ENCODE measurements around the gene SCAMP3. TPM values are rescaled to one million over a fixed set of nuclear protein-coding genes. Genes with fewer than 3 reads are reported as not detected.

Gene SCAMP3
- total and polyA plus RNA-seq, 3 donors from 2014 or later: 63.0 to 80.6 (median 70.9) TPM

DNA sequence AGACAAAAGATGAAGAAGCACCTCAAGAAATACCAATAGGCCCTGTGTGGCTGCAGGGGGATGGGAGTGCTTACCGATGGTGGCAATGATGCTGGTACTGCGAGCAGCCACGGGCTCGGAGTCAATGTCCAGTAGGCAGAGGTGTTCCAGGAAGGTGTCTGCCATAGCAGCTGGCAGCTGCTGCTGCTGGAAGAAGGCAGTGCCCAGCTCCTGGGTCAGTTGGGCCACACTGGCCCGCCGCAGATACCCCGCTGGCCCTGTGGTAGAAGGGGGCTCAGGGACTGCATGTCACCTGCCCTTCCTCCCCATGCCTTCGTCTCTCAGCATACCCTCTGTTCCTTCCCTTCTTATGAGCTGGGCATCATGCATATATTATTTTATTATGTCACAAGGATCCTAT is 37.9 kb upstream of the SCAMP3 start:
- no peaks in the 10 kb centered on the region for H3K4me1 ChIP-seq
- TF ChIP-seq POLR2A (IDR thresholded peaks at IDR 0.05): no peak
- WGBS, 2 donors: 91 to 96% methylated on average over 8 of the region's 8 CpGs
- H3K27ac ChIP-seq: no peak overlapping the region
- no peak overlapping the region for H3K4me3 ChIP-seq
- H3K9me3 ChIP-seq: no peaks in the 10 kb centered on the region
- intact Hi-C loops (cut with DNase I; ENCODE audit: low total_unique reads): no loop called here
- DNase-seq: no peak
- no peaks in the 10 kb centered on the region for H3K36me3 ChIP-seq (ENCODE audit: low read depth, missing control alignments)
- no peaks in the 10 kb centered on the region for H3K27me3 ChIP-seq

DNA sequence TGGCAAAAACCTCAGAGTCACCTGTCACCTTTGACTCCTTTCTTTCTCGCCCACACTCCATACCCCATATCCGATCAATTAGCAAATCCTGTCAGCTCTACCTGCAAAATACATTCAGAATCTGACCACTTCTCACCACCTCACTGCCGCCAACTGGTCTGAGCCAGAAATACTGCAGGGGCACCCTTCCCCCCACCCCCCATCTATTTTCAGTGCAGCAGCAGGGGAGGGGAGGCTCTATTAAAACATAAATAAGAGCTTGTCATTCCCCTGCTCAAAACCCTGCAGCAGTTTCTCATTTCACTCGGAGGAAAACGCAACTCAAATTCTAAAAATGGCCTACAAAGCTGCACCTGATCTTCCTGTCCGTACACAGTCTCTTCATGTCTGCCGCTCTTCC is 35.2 kb upstream of the SCAMP3 start:
- Histone ChIP-seq H3K9me3 (no peaks in the 10 kb centered on the region), H3K36me3 (ENCODE audit: low read depth, missing control alignments) (no peaks in the 10 kb centered on the region), H3K27ac (no peak overlapping the region), H3K4me1 (no peaks in the 10 kb centered on the region), H3K27me3 (no peaks in the 10 kb centered on the region), H3K4me3 (no peak overlapping the region)
- intact Hi-C loops (cut with DNase I; ENCODE audit: low total_unique reads): no loop called here
- TF ChIP-seq CTCF (IDR thresholded peaks at IDR 0.05) (no peak), POLR2A (IDR thresholded peaks at IDR 0.05) (no peak)
- DNase-seq: no peak
- WGBS, 2 donors: 73 to 76% methylated on average over 7 of the region's 7 CpGs

GRCh38 chr1:155296661-155297060 is 34.5 kb upstream of the SCAMP3 start:
- DNase-seq: no peak
- intact Hi-C loops (cut with DNase I; ENCODE audit: low total_unique reads): no loop called here
- Histone ChIP-seq H3K27ac (no peak overlapping the region), H3K4me3 (no peak overlapping the region), H3K4me1 (no peaks in the 10 kb centered on the region), H3K27me3 (no peaks in the 10 kb centered on the region), H3K9me3 (no peaks in the 10 kb centered on the region), H3K36me3 (ENCODE audit: low read depth, missing control alignments) (no peaks in the 10 kb centered on the region)
- 64 to 74% methylated on average over 3 of the region's 3 CpGs for WGBS, 2 donors
- TF ChIP-seq POLR2A (IDR thresholded peaks at IDR 0.05) (no peak), CTCF (IDR thresholded peaks at IDR 0.05) (no peak)

- DNase-seq: no peak
- intact Hi-C loops (cut with DNase I; ENCODE audit: low total_unique reads): no loop called here
- TF ChIP-seq CTCF (IDR thresholded peaks at IDR 0.05) (no peak), POLR2A (IDR thresholded peaks at IDR 0.05) (no peak)
- no peaks in the 10 kb centered on the region for H3K4me1 ChIP-seq
- WGBS, 2 donors: 68 to 80% methylated on average over 6 to 7 of the region's 7 CpGs
- H3K27ac ChIP-seq: no peak overlapping the region
- no peaks in the 10 kb centered on the region for H3K27me3 ChIP-seq
- H3K4me3 ChIP-seq: no peak overlapping the region
- no peaks in the 10 kb centered on the region for H3K9me3 ChIP-seq
- H3K36me3 ChIP-seq (ENCODE audit: low read depth, missing control alignments): no peaks in the 10 kb centered on the region
Observed at GRCh38 chr1:155295942-155296267, 33.7 kb upstream of the SCAMP3 start.

DNA sequence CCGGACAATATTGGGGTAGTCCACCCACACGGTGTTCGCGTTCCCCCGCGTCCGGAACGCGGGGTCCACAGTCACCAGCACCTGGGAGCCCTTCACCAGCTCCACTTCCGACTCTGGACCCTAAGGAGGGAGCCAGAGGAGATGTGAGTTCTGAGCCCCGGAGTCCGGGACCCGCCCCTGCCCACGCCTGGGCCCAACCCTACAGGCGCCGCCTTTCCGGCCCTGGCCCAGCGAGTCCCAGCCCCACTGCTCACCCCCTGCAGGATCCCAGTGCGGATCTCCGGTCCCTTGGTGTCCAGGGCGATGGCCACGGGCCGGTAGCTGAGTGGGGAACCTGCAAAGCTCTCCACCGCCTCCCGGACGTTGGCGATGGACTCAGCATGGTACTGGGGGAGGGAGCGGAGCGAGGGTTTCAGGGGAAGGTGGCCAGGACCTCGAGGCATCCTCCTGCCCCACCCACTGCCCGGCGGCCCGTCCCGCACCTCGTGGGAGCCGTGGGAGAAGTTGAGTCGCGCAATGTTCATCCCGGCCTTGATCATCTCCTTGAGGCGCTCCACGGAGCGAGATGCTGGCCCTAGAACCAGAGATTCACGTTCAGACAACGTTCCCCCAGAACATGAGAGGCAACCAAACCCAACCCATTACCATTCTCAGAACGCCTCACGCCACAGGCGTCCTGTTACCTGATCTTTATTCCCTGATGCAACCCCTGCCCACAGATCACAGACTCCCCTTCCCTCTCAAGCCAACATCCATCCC is 33.2 kb upstream of the SCAMP3 start:
- peak overlapping the region; percentile 5 to 9 for H3K4me3 ChIP-seq
- intact Hi-C loops (cut with DNase I; ENCODE audit: low total_unique reads): no loop called here
- no peaks in the 10 kb centered on the region for H3K4me1 ChIP-seq
- DNase-seq: no peak
- H3K36me3 ChIP-seq (ENCODE audit: low read depth, missing control alignments): no peaks in the 10 kb centered on the region
- H3K27ac ChIP-seq: no peak overlapping the region
- H3K27me3 ChIP-seq: no peaks in the 10 kb centered on the region
- 9 to 11% methylated on average over 14 to 44 of the region's 47 CpGs for WGBS, 2 donors
- TF ChIP-seq CTCF (IDR thresholded peaks at IDR 0.05) (no peak), POLR2A (IDR thresholded peaks at IDR 0.05) (no peak)
- H3K9me3 ChIP-seq: no peaks in the 10 kb centered on the region
